Activated T-cell treated with anti-CD3 and anti-CD28 coated beads, Interleukin-2, amount 50 U/mL, for 4 hours (primary cell): ENCODE results near the gene C16orf95. TPM values are rescaled to one million over a fixed set of nuclear protein-coding genes. Genes with fewer than 3 reads are reported as not detected.

Source experiments
- ATAC-seq, 2 donors: fragments of 200-7000 bp; cut with Tn5 transposase; one replicate each; pipeline ENCODE4 v1.10.0; 2021
- DNase-seq: peaks from one replicate; pipeline ENCODE4 v3.0.0-alpha.2; 2020
- H3K27me3 Mint-ChIP-seq: one replicate; pipeline ENCODE4 v1.8.0; 2021; ENCODE audit warnings: low read depth, mixed read lengths
- H3K36me3 Mint-ChIP-seq: one replicate; pipeline ENCODE4 v1.8.0; 2022; ENCODE audit warnings: mixed read lengths; ENCODE audit not compliant: insufficient read depth
- H3K4me1 Mint-ChIP-seq: one replicate; pipeline ENCODE4 v1.8.0; 2021; ENCODE audit warnings: low read depth, mixed read lengths
- H3K4me3 Mint-ChIP-seq: one replicate; pipeline ENCODE4 v1.8.0; 2021; ENCODE audit warnings: mild to moderate bottlenecking, moderate library complexity, mixed read lengths
- H3K9me3 Mint-ChIP-seq: one replicate; pipeline ENCODE4 v1.8.0; 2021; ENCODE audit warnings: mixed read lengths
- total RNA-seq, 3 donors: library from RNA; stranded (reverse); gene quantifications; one replicate each; pipeline ENCODE4 v1.2.1, GENCODE V29; 2021

Gene C16orf95
- total RNA-seq, 3 donors from 2014 or later, result 3.5 to 5.7 (median 4.1) TPM

DNA sequence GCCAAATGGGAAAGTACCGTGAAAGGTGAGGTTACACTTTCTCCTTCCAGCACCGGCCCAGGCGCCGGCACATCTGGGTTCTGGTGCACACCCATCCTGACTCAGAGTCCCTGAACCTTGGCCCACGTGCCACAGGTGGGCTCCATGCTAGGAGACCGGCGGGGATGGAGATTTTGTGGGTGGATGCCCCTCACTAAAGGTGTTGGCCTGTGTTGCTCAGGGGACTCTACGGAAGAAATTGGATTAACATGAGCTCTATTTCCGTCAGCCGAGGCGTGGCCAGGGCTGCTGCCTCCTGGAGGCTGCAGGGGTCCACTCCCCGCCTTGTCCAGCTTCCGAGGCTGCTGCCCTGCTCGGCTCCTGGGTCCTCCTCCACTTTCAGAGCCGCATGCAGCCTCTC, 35.6 kb upstream of the C16orf95 start:
- H3K36me3 Mint-ChIP-seq, result peaks cover 9% of the 10 kb centered on the region
- ATAC-seq (no peak), DNase-seq (no peak)
- H3K9me3 Mint-ChIP-seq, result no peaks in the 10 kb centered on the region
- H3K27me3 Mint-ChIP-seq, result no peaks in the 10 kb centered on the region
- no peak overlapping the region for H3K4me3 Mint-ChIP-seq
- peaks cover 2% of the 10 kb centered on the region for H3K4me1 Mint-ChIP-seq

DNA sequence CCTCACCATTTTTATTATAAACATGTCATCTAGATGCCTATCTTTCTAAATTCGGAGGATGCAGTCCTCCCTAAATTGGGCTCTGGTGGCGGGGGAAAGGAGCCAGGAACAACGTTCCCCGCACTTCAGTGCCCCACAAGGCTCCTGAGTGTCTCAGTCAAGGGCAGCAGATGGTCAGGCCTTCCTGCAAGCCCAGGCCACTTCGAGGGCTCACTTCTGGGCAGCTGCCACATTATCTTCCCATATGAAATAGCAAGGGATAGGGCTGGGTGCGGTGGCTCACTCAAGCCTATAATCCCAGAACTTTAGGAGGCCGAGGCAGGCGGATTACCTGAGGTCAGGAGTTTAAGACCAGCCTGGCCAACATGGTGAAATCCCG, 34.1 kb upstream of the C16orf95 start:
- Mint-ChIP-seq H3K36me3 (peaks cover 9% of the 10 kb centered on the region), H3K4me1 (peaks cover 2% of the 10 kb centered on the region), H3K4me3 (no peak overlapping the region), H3K27me3 (no peaks in the 10 kb centered on the region), H3K9me3 (no peaks in the 10 kb centered on the region)
- DNase-seq (no peak), ATAC-seq (no peak)

GRCh38 chr16:87350681-87351319, 33.6 kb upstream of the C16orf95 start:
- Mint-ChIP-seq H3K4me3 (no peak overlapping the region), H3K36me3 (peaks cover 10% of the 10 kb centered on the region), H3K27me3 (no peaks in the 10 kb centered on the region), H3K9me3 (no peaks in the 10 kb centered on the region), H3K4me1 (peaks cover 3% of the 10 kb centered on the region)
- no peak for ATAC-seq
- no peak for DNase-seq

- Mint-ChIP-seq H3K4me1 (peaks cover 9% of the 10 kb centered on the region), H3K9me3 (no peaks in the 10 kb centered on the region), H3K27me3 (no peaks in the 10 kb centered on the region), H3K36me3 (peaks cover 15% of the 10 kb centered on the region), H3K4me3 (no peak overlapping the region)
- no peak for ATAC-seq
- no peak for DNase-seq
These were observed 32.8 kb upstream of the C16orf95 start for GRCh38 chr16:87350031-87350430.

DNA sequence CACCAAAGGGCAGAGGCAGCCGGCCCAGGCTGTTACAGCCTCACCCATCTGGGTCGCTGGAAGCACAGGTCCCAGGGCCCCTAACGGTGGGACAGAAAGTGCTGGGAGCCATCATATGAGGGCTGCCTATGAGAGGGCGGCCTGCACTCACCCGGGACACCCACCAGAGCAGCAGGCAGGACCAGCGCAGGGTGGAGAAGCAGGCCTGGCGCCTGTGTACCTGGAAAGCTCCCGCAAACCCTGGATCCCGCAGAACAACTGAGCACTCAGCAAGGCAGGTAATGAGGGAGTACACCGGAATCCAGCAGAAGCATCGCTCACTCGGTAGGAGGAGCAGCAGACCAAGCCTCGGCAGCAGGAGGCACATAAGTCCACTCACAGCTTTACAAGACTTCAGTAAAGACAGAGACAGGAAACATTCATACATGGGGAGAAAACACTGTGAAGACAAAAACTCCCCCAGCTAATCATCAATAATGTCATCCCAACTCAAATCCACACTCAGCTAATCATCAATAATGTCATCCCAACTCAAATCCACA, 31.5 kb upstream of the C16orf95 start:
- DNase-seq, result no peak
- no peaks in the 10 kb centered on the region for H3K27me3 Mint-ChIP-seq
- no peak for ATAC-seq
- H3K4me1 Mint-ChIP-seq, result peaks cover 11% of the 10 kb centered on the region
- no peaks in the 10 kb centered on the region for H3K9me3 Mint-ChIP-seq
- H3K36me3 Mint-ChIP-seq, result peaks cover 17% of the 10 kb centered on the region
- no peak overlapping the region for H3K4me3 Mint-ChIP-seq

DNA sequence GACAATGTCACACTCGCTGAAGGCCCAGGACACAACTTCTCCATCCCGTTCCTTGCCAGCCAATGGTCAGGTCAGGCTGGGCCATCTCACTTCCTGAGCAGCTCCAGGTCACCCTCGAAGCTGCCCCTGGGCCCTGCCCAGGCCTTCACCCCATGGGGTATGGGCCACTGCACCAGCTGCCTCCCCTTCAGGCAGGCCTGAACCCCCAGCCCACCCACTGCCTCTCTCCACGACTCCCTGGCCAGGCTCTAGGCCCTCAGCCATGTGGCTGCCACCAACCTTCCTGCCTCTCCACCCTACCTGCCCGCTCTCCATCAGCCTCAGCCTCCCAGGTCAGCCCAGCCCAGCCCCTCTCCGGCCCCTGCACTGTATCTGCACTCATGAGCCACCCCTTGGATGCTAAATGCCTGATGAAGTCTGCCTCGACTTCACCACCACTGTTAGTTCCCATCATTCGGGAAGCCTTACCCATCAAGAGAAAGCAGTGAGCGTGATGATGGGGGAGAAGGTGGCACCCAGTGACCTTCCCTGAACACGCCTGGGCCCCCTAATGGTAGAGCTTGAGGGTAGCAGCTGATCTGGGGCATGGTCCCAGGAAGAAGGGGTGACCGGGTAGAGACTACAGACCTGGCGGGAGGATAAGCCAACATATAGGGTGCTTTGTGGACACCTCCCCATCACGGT, 30.9 kb upstream of the C16orf95 start:
- DNase-seq (no peak), ATAC-seq (no peak)
- Mint-ChIP-seq H3K9me3 (no peaks in the 10 kb centered on the region), H3K4me3 (no peak overlapping the region), H3K4me1 (peaks cover 11% of the 10 kb centered on the region), H3K27me3 (no peaks in the 10 kb centered on the region), H3K36me3 (peaks cover 18% of the 10 kb centered on the region)

DNA sequence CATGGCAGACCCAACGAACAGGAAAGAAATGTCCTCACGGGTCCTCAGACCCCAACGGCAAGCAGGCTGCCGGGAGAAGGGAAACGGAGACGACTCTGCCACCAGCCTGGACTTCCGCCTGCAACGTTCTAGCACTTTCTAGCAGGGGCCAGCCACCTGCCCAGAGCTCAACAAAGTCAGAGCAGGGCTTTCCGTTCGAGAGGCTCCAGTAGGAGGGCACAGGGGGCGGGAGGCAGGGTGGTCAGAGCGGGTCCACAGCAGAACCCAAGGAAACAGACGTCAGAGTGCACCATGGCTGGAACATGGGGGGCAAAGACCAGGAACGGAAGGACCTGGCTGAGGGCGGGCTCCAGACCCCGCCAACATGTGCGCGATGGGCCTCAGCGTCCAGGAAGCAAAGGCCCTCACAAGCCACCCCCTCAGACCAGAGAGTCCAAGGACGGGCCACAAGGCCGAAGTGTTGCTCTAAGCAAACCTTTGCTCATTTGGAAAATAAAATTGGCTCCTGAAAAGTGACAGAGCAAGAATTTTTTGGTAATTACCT, 29.4 kb upstream of the C16orf95 start:
- peaks cover 11% of the 10 kb centered on the region for H3K4me1 Mint-ChIP-seq
- H3K4me3 Mint-ChIP-seq, result no peak overlapping the region
- no peak for DNase-seq
- H3K9me3 Mint-ChIP-seq, result no peaks in the 10 kb centered on the region
- no peak for ATAC-seq
- H3K27me3 Mint-ChIP-seq, result no peaks in the 10 kb centered on the region
- H3K36me3 Mint-ChIP-seq, result peaks cover 23% of the 10 kb centered on the region

GRCh38 chr16:87345726-87346424, 28.7 kb upstream of the C16orf95 start:
- no peaks in the 10 kb centered on the region for H3K9me3 Mint-ChIP-seq
- H3K4me1 Mint-ChIP-seq, result peaks cover 11% of the 10 kb centered on the region
- ATAC-seq (no peak), DNase-seq (no peak)
- no peaks in the 10 kb centered on the region for H3K27me3 Mint-ChIP-seq
- no peak overlapping the region for H3K4me3 Mint-ChIP-seq
- H3K36me3 Mint-ChIP-seq, result peaks cover 27% of the 10 kb centered on the region

- Mint-ChIP-seq H3K4me1 (peaks cover 11% of the 10 kb centered on the region), H3K27me3 (no peaks in the 10 kb centered on the region), H3K9me3 (no peaks in the 10 kb centered on the region), H3K4me3 (peak overlapping the region; percentile 51), H3K36me3 (peaks cover 29% of the 10 kb centered on the region)
- ATAC-seq (peak; percentile 74 to 79), DNase-seq (peak; percentile 49)
These were observed 27.9 kb upstream of the C16orf95 start for GRCh38 chr16:87344931-87345631.

DNA sequence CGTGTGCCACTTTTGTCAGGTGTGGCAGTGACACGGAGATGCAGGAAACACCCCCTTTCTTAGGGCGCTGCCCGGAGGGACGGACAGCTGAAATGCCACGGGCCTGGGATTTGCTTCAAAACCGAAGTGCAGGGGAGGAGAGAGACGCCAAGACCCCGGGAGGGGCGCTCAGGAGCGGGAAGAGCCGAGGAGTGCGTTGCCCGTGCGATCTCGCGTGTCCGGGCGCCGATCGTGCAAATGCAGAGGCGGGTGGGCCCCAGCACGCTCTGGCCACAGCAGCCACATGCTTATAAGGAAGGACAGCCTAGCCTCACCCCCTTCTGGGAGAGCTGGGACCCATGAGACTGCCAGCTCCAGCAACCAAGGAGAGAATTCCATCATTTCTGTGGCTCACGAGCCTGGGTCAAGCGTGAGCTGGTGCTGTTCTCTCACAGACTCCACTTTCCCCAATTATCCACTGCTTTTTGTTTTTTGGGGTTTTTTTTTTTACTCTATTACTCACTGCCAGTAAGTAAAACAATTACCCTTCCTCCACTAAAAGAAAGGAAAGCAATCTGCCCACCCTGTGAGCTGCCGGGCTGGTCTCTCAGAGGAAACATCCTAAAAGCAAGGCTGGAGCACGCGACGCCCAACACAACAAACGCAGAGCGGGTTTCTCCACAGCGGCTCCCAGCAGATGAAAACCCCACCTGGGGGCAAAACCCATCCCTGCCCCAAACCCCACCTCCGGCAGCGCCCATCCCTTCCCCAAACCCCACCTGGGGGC, 27.2 kb upstream of the C16orf95 start:
- H3K4me3 Mint-ChIP-seq, result peak overlapping the region; percentile 26
- H3K27me3 Mint-ChIP-seq, result no peaks in the 10 kb centered on the region
- ATAC-seq (no peak), DNase-seq (no peak)
- H3K4me1 Mint-ChIP-seq, result peaks cover 11% of the 10 kb centered on the region
- no peaks in the 10 kb centered on the region for H3K9me3 Mint-ChIP-seq
- H3K36me3 Mint-ChIP-seq, result peaks cover 25% of the 10 kb centered on the region

DNA sequence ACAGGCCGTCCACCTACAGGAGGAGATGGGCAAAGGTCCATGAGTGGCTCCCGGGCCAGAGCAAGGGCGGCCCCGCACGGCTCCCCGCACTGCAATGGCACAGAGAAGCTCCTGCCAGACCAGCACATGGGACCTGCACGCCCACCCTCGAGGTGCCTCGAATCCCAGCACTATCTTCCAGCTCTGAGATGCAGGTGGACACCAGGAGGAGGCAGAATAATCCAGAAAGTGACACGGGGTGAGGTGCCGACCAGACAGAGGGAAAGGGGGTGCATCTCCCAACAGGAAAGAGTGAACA, 26.5 kb upstream of the C16orf95 start:
- H3K4me1 Mint-ChIP-seq, result peaks cover 9% of the 10 kb centered on the region
- H3K4me3 Mint-ChIP-seq, result peak overlapping the region; percentile 26
- H3K36me3 Mint-ChIP-seq, result peaks cover 24% of the 10 kb centered on the region
- DNase-seq, result no peak
- H3K27me3 Mint-ChIP-seq, result no peaks in the 10 kb centered on the region
- no peaks in the 10 kb centered on the region for H3K9me3 Mint-ChIP-seq
- no peak for ATAC-seq

DNA sequence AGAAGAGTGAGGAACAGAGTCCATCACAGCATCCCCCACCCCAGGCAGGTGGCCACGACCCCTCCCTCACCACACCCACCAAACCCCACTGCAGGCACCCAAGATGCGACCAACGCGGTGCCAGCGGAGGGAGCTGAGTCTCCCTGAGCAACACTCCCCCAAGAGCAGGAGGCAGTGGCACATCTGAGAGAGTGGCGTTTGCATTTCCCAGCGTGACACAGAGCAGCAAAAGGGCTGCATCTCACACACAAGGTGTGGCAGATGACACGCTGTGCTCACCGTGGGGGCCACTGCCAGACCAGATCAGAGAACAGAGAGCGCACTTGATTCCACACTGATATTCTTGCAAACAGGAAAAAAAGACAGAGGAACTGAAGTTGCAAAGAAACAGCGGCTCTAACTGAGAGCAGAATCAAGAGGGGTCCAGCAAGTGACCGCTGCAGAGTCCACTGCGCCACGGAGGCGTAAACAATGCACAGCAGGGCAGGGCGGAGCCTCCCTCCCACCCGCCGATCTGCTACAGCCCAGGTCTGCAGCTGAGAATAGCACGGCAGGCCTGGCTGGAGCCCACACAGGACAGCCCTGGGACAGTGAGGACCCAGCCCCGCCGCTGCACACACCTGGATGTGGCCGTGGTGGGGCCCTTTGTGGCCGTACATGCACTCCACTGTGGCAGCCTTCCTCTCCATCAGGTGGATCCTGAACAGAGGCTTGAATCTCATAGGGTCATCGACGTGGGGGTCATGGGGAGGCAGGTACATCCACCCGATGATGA, 26.0 kb upstream of the C16orf95 start:
- Mint-ChIP-seq H3K27me3 (no peaks in the 10 kb centered on the region), H3K4me3 (no peak overlapping the region), H3K36me3 (peaks cover 25% of the 10 kb centered on the region), H3K9me3 (no peaks in the 10 kb centered on the region), H3K4me1 (peaks cover 9% of the 10 kb centered on the region)
- ATAC-seq, result no peak
- no peak for DNase-seq

DNA sequence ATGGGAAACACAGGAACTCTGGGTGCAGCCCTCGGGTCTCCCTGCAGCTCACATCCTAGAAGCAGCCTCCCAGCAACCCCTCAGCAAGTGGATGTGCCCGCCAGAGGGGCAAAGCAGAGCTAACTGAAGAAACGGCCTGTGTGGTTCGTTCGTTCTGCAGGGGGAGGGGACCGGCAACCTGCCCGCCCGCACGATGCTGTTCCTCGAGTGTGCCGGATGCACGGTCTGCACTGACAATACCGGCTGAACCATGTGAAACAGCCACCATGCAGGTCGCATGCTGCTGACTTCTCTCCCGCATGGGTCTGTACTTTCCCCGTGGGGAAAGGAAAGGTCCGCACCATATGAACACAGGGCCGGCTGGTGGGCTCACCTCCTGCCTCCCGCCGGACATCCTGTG, 25.3 kb upstream of the C16orf95 start:
- Mint-ChIP-seq H3K4me1 (peaks cover 10% of the 10 kb centered on the region), H3K27me3 (no peaks in the 10 kb centered on the region), H3K4me3 (no peak overlapping the region), H3K36me3 (peaks cover 25% of the 10 kb centered on the region), H3K9me3 (no peaks in the 10 kb centered on the region)
- ATAC-seq (no peak), DNase-seq (no peak)
